GM18505 (cell line): ENCODE measurements around the gene PBX3.

Source experiments
- ATAC-seq: cut with Tn5 transposase; IDR thresholded peaks from one replicate; pipeline ENCODE4 v1.9.1; 2021; ENCODE audit not compliant: unreplicated experiment
- POLR2A ChIP-seq: IDR thresholded peaks from 4 replicates; pipeline ENCODE4 v1.6.1; 2011; ENCODE audit warnings: borderline replicate concordance; ENCODE audit not compliant: insufficient read depth, insufficient read length; ENCODE audit errors: extremely low read depth

PBX3 gene

DNA sequence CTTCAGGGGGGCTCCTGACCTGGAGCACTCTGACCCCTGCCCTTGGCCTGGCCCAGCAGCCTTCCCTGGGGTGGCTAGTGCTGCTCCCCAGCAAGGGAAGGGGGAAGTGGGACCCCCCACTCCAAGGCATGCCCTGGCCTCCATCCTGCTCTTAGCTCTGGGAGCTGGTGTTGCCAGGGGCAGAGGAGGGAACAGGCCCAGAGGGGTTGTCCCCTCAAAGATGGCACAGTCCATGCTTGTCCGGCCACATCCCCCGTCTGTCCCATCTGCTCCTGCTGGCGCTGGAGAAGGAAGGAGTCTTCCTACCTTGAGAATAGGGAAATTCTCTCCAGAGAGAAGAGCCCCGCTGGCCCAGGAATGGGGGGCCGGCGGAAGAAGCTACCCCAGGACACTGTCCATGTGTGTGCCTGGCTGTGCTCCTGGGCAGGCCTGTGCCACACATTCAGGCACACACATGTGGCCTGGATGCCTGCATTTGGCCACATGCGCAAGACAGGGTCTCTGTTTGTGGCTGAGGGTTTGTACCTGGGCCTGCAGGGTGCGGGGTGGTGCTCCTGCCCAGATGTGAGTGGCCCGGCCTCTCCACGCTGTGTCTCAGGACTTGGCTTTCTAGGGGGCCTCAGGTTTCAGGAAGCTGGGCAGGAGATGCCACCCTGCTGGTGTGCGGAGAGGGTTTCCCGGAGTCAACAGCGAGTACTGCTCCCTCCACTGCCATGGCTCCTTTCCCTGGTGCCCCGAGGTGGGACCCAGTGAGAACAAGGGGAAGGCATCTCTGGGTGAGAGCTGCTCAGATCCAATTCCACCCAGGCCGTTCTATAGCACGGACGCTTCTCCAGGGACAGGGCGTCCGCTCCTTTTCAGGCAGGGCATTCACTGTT is 247.1 kb downstream of the PBX3 start:
- ATAC-seq: no peak
- TF ChIP-seq POLR2A: no peak

GRCh38 chr9:125995006-125995405 is 247.8 kb downstream of the PBX3 start:
- no peak for ATAC-seq
- no peak for TF ChIP-seq POLR2A

- ATAC-seq: no peak
- TF ChIP-seq POLR2A: no peak
Observed at GRCh38 chr9:125995706-125996105, 248.5 kb downstream of the PBX3 start.

DNA sequence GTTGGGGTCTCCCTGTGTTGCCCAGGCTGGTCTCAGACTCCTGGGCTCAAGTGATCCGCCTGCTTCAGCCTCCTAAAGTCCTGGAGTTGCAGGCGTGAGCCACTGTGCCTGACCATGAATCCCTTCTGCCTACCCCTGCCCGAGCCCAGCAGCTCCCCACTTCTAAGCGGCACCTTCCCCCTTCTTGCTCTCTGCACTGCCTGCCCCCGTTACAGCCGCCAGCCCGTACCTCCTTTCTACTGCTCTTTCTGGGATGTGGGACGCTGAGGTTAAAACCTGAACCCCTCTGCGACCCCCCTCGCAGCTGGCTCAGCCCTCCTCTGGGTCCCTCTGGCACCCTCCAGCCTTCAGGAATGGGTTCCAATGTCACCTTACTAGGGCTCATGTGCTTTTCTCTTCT is 249.6 kb downstream of the PBX3 start:
- no peak for TF ChIP-seq POLR2A
- ATAC-seq: no peak

GRCh38 chr9:125997196-125997823 is 250.1 kb downstream of the PBX3 start:
- TF ChIP-seq POLR2A: no peak
- ATAC-seq: no peak

DNA sequence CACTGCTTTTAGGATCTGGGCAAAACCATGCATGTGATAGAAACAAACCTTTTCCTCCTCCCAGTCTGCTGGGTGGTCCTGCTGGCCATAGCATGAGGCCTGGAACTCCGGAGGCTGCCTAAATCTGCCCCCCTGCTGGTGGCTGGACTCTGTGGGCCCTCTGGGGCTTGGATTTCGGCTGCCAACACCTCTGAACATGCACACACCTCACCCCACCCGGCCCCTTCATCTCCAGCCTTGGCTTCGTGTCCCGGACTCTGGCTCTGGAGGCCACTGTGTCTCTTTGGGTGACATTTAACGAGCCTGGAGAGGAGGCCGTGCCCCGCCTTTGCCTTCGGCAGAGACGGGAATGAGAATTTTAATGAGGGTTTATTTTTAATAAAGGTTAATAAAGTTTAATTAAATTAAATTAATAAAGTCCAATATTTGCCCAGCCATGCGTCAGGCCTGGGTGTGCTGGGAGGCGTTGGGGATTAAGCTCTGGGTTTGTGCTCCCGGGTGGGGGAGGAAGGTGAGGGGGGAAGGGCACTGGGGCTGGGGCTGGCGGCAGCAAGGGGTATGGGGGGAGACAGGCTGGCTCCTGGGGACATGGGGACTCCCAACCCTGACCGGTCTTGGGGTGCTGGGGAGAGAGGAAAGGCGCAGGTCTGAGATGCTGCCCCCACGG is 251.8 kb downstream of the PBX3 start:
- TF ChIP-seq POLR2A: no peak
- no peak for ATAC-seq

- no peak for ATAC-seq
- no peak for TF ChIP-seq POLR2A
Observed at GRCh38 chr9:125999504-125999881, 252.3 kb downstream of the PBX3 start.

DNA sequence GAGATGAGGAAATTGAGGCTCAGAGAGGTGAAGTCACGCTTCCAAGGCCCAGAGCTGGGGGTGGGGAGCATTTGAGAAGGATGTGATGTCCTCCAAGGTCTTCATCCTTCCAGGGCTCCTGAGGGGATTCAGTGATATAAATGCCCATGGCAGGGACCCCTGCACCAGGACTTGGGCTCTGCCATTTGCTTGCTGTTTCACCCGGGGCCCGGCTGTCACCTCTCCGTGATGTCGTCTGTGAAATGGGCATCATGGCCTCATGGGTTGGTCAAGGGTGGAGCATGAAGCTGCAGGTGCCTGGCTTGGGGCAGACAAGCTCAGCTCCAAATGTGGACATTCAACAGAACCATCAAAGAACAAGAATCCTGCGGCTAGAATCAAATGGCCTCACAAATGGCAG is 253.1 kb downstream of the PBX3 start:
- ATAC-seq: no peak
- no peak for TF ChIP-seq POLR2A

- ATAC-seq: no peak
- no peak for TF ChIP-seq POLR2A
Observed at GRCh38 chr9:126000731-126001580, 253.8 kb downstream of the PBX3 start.

DNA sequence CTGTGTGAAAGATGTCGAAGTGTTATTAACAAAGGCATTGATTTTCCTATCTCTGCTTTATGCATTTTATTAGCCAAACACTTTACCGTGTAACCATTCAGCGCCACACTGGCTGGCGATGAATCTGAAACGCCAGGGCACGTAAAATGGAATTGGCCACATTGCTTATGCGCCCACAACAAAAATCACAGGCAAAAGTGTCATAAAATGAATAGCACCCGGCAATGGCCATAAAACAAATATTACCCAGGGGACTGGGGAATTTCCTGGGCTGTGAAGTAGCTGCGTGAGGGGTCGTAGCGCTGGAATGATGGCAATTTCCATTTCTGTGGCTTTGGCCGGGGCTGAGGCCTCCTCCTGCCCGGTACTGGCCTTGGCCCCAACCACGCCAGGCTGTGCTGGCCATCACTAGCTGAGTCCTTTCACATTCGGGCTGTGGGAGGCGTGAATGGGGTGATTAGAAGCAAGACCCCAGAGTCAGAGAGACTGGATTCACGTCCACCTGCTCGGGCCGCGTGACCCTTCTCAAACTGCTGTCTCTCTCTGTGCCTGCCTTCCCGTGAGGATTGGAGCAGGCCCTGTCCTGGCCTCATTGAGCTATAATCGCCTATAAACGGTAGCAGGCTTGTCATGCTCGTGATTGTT is 254.5 kb downstream of the PBX3 start:
- no peak for TF ChIP-seq POLR2A
- no peak for ATAC-seq

- no peak for ATAC-seq
- TF ChIP-seq POLR2A: no peak
Observed at GRCh38 chr9:126002476-126003350, 255.5 kb downstream of the PBX3 start.

GRCh38 chr9:126009047-126009446 is 261.9 kb downstream of the PBX3 start:
- no peak for TF ChIP-seq POLR2A

More at GRCh38 chr9:126009047-126009446, 261.9 kb downstream of the PBX3 start:
- ATAC-seq: no peak
